OCI-LY1 (cell line): ENCODE data around the gene RGS8.

Experiments used
- EZH2 ChIP-seq: fragments of 200-600 bp; sonication (generic), shearing (Covaris generic); IDR thresholded peaks from 2 replicates; pipeline ENCODE4 v1.8.0; 2017; ENCODE audit warnings: borderline replicate concordance, mixed run types, mild to moderate bottlenecking, antibody characterized with exemption, low read length, moderate library complexity, mixed read lengths
- TF ChIP-seq, protein P1 (sequence below): fragments of 200-600 bp; sonication (generic), shearing (Covaris generic); IDR thresholded peaks from 2 replicates; pipeline ENCODE4 v1.5.1; 2017; ENCODE audit warnings: mild to moderate bottlenecking, antibody characterized with exemption, low read length, moderate library complexity, mixed read lengths

DNA sequence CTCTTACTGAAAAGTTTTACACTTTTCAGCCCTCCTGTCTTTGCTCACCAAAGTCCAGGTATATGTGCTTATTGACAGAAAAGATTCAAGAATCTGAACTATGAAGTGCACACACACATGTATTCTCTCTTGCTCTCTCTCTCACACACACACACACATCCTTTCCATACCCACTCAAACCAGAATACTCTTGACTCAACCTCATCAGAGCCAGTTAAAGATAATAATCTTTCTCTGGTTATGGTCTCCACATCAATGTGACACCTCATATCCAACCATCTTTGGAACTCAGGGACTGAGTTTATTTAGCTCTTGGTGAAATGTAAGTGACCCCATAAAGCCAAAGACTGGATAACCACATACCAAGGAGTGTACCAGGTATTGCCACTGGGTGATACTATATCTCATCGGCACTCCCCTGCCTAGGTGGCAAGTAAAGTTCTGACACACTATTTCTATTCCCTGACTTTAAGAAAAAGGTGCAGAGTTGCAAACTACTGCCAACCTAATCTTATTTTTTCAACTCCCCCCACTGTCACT, 24.9 kb upstream of the RGS8 start:
- TF ChIP-seq, protein P1, sequence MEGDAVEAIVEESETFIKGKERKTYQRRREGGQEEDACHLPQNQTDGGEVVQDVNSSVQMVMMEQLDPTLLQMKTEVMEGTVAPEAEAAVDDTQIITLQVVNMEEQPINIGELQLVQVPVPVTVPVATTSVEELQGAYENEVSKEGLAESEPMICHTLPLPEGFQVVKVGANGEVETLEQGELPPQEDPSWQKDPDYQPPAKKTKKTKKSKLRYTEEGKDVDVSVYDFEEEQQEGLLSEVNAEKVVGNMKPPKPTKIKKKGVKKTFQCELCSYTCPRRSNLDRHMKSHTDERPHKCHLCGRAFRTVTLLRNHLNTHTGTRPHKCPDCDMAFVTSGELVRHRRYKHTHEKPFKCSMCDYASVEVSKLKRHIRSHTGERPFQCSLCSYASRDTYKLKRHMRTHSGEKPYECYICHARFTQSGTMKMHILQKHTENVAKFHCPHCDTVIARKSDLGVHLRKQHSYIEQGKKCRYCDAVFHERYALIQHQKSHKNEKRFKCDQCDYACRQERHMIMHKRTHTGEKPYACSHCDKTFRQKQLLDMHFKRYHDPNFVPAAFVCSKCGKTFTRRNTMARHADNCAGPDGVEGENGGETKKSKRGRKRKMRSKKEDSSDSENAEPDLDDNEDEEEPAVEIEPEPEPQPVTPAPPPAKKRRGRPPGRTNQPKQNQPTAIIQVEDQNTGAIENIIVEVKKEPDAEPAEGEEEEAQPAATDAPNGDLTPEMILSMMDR, result no peak
- TF ChIP-seq EZH2, result no peak
